Measurements from ENCODE around the gene TRIO.
"Not testable (repeated sequence)": the region's sequence is repeated elsewhere in the genome, so short reads cannot be mapped to it uniquely, and the experiment has no call there.

TRIO gene

DNA sequence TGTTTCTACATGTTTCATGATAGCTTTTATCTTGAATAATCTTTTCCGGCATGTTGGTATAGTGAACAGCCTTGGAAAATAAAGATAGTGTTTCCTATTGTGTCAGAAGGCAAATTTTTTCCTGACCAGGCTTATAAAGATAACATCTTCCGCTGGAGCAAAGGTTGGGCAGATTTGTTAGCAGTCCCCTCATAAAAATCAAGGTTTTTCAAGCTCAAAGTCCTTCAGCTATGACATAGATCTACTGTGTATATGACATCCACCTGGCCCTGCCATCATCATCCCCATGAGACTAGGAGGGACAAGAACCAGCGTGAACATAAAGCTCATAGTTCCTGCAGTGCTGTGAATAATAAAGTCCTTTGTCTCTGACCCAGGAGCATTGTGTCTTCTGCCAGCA, 408.1 kb downstream of the TRIO start:
- no peaks in the 10 kb centered on the region for H3K27me3 ChIP-seq (ENCODE audit: control insufficient read depth, low read length)
- no peak overlapping the region for H3K4me3 ChIP-seq (ENCODE audit: low read length)
- H3K36me3 ChIP-seq (ENCODE audit: control insufficient read depth, low read length), result no peaks in the 10 kb centered on the region
- TF ChIP-seq EZH2phosphoT487 (IDR thresholded peaks at IDR 0.05; ENCODE audit: borderline replicate concordance, low read length), result no peak
- TF ChIP-seq, protein P1, sequence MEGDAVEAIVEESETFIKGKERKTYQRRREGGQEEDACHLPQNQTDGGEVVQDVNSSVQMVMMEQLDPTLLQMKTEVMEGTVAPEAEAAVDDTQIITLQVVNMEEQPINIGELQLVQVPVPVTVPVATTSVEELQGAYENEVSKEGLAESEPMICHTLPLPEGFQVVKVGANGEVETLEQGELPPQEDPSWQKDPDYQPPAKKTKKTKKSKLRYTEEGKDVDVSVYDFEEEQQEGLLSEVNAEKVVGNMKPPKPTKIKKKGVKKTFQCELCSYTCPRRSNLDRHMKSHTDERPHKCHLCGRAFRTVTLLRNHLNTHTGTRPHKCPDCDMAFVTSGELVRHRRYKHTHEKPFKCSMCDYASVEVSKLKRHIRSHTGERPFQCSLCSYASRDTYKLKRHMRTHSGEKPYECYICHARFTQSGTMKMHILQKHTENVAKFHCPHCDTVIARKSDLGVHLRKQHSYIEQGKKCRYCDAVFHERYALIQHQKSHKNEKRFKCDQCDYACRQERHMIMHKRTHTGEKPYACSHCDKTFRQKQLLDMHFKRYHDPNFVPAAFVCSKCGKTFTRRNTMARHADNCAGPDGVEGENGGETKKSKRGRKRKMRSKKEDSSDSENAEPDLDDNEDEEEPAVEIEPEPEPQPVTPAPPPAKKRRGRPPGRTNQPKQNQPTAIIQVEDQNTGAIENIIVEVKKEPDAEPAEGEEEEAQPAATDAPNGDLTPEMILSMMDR (IDR thresholded peaks at IDR 0.05; ENCODE audit: low read depth, low read length, poor library complexity, severe bottlenecking), result no peak
- H3K9me3 ChIP-seq (ENCODE audit: control insufficient read depth, insufficient read depth, low read length), result no peaks in the 10 kb centered on the region
- no peak overlapping the region for H3K4me2 ChIP-seq (ENCODE audit: low read length)
- no peaks in the 10 kb centered on the region for H3K9me2 ChIP-seq (replicated peaks; ENCODE audit: control insufficient read depth, low read length)
- no peaks in the 10 kb centered on the region for H4K20me1 ChIP-seq (ENCODE audit: control insufficient read depth, insufficient read depth, low read depth, low read length)
- no peak overlapping the region for H3K27ac ChIP-seq (ENCODE audit: low read depth, low read length)
- H3K79me2 ChIP-seq (ENCODE audit: control insufficient read depth, low read length), result no peaks in the 10 kb centered on the region
- H3K4me1 ChIP-seq (ENCODE audit: control insufficient read depth, low read length), result no peaks in the 10 kb centered on the region
- no peaks in the 10 kb centered on the region for H3F3A ChIP-seq (ENCODE audit: control insufficient read depth, insufficient read depth)

DNA sequence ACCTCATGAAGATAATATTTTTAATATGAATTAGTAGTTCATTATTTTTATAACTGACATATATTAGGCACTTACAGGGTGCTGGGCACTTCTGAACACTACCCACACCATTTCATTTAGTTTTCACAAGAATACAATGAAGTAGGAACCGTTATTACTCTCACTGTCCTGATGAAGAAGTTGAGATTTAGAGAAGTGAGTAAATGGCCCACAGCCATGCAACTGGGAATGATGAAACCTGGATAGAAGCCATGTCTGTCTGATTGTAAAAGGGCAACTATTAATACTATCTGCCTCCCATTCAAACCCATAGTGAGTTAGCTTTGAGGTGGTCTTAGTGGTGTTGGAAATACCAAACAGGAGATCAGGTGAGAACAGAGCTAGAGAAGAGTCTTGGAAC, 408.9 kb downstream of the TRIO start:
- no peaks in the 10 kb centered on the region for H4K20me1 ChIP-seq (ENCODE audit: control insufficient read depth, insufficient read depth, low read depth, low read length)
- no peaks in the 10 kb centered on the region for H3F3A ChIP-seq (ENCODE audit: control insufficient read depth, insufficient read depth)
- H3K4me1 ChIP-seq (ENCODE audit: control insufficient read depth, low read length), result no peaks in the 10 kb centered on the region
- H3K27me3 ChIP-seq (ENCODE audit: control insufficient read depth, low read length), result no peaks in the 10 kb centered on the region
- H3K79me2 ChIP-seq (ENCODE audit: control insufficient read depth, low read length), result no peaks in the 10 kb centered on the region
- H3K27ac ChIP-seq (ENCODE audit: low read depth, low read length), result no peak overlapping the region
- TF ChIP-seq EZH2phosphoT487 (IDR thresholded peaks at IDR 0.05; ENCODE audit: borderline replicate concordance, low read length), result no peak
- TF ChIP-seq, protein P1 (IDR thresholded peaks at IDR 0.05; ENCODE audit: low read depth, low read length, poor library complexity, severe bottlenecking), result no peak
- no peak overlapping the region for H3K4me2 ChIP-seq (ENCODE audit: low read length)
- H3K9me2 ChIP-seq (replicated peaks; ENCODE audit: control insufficient read depth, low read length), result no peaks in the 10 kb centered on the region
- no peaks in the 10 kb centered on the region for H3K36me3 ChIP-seq (ENCODE audit: control insufficient read depth, low read length)
- H3K9me3 ChIP-seq (ENCODE audit: control insufficient read depth, insufficient read depth, low read length), result no peaks in the 10 kb centered on the region
- no peak overlapping the region for H3K4me3 ChIP-seq (ENCODE audit: low read length)

DNA sequence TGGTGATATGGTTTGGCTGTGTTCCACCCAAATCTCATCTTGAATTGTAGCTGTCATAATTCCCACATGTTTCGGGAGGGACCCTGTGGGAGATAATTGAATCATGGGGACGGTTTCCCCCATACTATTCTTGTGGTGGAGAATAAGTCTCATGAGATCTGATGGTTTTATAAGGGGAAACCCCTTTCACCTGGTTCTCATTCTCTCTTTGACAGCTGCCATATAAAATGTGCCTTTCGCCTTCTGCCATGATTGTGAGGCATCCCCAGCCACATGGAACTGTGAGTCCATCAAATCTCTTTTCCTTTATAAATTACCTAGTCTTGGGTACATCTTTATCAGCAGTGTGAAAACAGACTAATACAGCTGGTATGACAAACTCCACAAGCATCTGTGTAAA, 411.1 kb downstream of the TRIO start:
- H3K9me3 ChIP-seq (ENCODE audit: control insufficient read depth, insufficient read depth, low read length); H3K9me2 ChIP-seq (replicated peaks; ENCODE audit: control insufficient read depth, low read length); H3K79me2 ChIP-seq (ENCODE audit: control insufficient read depth, low read length); H3K4me3 ChIP-seq (ENCODE audit: low read length); H3K27ac ChIP-seq (ENCODE audit: low read depth, low read length); H4K20me1 ChIP-seq (ENCODE audit: control insufficient read depth, insufficient read depth, low read depth, low read length); H3K4me1 ChIP-seq (ENCODE audit: control insufficient read depth, low read length); H3F3A ChIP-seq (ENCODE audit: control insufficient read depth, insufficient read depth); H3K36me3 ChIP-seq (ENCODE audit: control insufficient read depth, low read length); H3K27me3 ChIP-seq (ENCODE audit: control insufficient read depth, low read length); H3K4me2 ChIP-seq (ENCODE audit: low read length): not testable (repeated sequence)

DNA sequence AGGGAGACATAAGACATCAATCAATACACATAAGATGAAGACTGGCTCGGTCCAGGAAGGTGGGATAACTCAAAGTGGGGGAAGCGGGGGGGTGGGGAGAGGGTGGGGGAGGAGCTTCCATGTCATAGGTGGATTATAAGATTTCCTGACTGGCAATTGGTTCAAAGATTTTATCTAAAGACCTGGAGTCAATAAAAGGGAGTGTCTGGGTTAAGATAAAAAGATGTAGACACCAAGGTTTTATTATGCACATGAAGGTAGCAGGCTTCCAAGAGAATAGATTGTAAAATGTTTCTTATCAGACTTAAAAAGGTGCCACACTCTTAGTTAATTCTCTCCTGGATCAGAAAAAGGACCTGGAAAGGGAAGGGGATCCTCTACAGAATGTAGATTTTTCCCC, 412.9 kb downstream of the TRIO start:
- Histone ChIP-seq H3F3A (ENCODE audit: control insufficient read depth, insufficient read depth) (no peaks in the 10 kb centered on the region), H3K27ac (ENCODE audit: low read depth, low read length) (no peak overlapping the region), H3K4me1 (ENCODE audit: control insufficient read depth, low read length) (no peaks in the 10 kb centered on the region), H3K9me3 (ENCODE audit: control insufficient read depth, insufficient read depth, low read length) (no peaks in the 10 kb centered on the region), H3K4me3 (ENCODE audit: low read length) (no peak overlapping the region), H3K4me2 (ENCODE audit: low read length) (no peak overlapping the region), H3K27me3 (ENCODE audit: control insufficient read depth, low read length) (peaks cover 9% of the 10 kb centered on the region), H3K36me3 (ENCODE audit: control insufficient read depth, low read length) (no peaks in the 10 kb centered on the region), H4K20me1 (ENCODE audit: control insufficient read depth, insufficient read depth, low read depth, low read length) (no peaks in the 10 kb centered on the region), H3K79me2 (ENCODE audit: control insufficient read depth, low read length) (no peaks in the 10 kb centered on the region), H3K9me2 (replicated peaks; ENCODE audit: control insufficient read depth, low read length) (no peaks in the 10 kb centered on the region)
- TF ChIP-seq, protein P1 (IDR thresholded peaks at IDR 0.05; ENCODE audit: low read depth, low read length, poor library complexity, severe bottlenecking), result no peak
- TF ChIP-seq EZH2phosphoT487 (IDR thresholded peaks at IDR 0.05; ENCODE audit: borderline replicate concordance, low read length), result no peak
